ENCODE results near the gene TSHZ2.

DNA sequence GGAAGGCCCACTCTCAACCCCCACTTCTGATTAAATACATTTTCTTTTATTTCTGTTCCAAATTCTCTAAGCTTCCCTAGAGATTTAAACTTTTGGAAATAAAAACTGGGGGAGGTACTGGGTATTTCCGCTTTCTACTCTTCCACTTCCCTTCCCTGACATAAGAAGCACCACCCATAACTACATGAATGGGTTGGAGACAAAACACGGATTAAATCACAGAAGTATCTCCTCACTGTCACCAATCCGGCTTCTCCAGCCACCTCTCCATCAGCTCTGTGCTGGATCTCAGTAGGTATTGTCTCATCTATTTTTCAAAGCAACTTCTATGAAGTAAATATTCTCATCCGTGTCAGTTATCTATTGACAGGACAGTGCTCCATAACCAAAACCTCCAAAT lies 150.7 kb downstream of the TSHZ2 start:
- TF ChIP-seq, protein P1, sequence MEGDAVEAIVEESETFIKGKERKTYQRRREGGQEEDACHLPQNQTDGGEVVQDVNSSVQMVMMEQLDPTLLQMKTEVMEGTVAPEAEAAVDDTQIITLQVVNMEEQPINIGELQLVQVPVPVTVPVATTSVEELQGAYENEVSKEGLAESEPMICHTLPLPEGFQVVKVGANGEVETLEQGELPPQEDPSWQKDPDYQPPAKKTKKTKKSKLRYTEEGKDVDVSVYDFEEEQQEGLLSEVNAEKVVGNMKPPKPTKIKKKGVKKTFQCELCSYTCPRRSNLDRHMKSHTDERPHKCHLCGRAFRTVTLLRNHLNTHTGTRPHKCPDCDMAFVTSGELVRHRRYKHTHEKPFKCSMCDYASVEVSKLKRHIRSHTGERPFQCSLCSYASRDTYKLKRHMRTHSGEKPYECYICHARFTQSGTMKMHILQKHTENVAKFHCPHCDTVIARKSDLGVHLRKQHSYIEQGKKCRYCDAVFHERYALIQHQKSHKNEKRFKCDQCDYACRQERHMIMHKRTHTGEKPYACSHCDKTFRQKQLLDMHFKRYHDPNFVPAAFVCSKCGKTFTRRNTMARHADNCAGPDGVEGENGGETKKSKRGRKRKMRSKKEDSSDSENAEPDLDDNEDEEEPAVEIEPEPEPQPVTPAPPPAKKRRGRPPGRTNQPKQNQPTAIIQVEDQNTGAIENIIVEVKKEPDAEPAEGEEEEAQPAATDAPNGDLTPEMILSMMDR (IDR thresholded peaks at IDR 0.05; ENCODE audit: poor library complexity), result no peak
- TF ChIP-seq EZH2 (IDR thresholded peaks at IDR 0.05; ENCODE audit: borderline replicate concordance), result no peak
- TF ChIP-seq EZH2phosphoT487 (IDR thresholded peaks at IDR 0.05; ENCODE audit: low read depth, severe bottlenecking, unreplicated experiment), result no peak
